Measurements from ENCODE around the gene LIF. TPM values are rescaled to one million over a fixed set of nuclear protein-coding genes. Genes with fewer than 3 reads are reported as not detected.

The LIF gene
- total and polyA plus RNA-seq, 2 donors (not counting 3 experiments of a cell fraction or from before 2014, with no cell fraction given), result 0.12 to 0.27 TPM

DNA sequence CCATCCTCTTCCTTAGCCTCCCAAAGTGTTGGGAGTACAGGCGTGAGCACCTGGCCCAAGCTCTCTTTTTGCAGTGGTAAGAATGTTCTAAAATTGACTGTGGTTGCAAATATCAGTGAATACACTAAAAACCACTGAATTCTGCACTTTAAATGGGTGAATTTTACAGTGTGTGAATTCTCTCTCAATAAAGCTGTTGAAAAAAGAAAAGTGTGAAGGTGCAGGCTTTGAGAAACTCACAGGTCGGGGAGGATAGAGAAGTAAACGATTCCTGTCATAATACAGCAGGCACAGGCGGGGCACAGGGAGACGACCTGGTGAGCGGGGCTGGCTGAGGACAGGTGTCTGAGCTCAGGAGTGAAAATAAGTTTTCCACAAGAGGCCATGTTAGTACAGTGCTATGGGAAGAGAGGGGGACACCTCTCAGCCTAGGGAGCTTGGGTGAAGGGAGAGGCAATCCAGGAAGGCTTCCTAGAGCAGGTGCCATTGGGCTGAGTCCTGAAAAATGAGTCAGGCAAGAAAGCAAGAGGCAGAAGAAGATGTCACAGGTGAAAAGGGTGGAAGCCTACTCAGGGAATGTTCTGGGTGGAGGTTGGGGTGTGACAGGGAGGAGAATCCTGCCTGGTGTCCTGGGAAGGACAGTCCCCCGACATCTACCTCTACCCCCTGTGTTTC is 26.1 kb downstream of the LIF start:
- intact Hi-C loops (cut with micrococcal nuclease), result no loop called here
- POLR2A ChIA-PET, result no interaction called here

DNA sequence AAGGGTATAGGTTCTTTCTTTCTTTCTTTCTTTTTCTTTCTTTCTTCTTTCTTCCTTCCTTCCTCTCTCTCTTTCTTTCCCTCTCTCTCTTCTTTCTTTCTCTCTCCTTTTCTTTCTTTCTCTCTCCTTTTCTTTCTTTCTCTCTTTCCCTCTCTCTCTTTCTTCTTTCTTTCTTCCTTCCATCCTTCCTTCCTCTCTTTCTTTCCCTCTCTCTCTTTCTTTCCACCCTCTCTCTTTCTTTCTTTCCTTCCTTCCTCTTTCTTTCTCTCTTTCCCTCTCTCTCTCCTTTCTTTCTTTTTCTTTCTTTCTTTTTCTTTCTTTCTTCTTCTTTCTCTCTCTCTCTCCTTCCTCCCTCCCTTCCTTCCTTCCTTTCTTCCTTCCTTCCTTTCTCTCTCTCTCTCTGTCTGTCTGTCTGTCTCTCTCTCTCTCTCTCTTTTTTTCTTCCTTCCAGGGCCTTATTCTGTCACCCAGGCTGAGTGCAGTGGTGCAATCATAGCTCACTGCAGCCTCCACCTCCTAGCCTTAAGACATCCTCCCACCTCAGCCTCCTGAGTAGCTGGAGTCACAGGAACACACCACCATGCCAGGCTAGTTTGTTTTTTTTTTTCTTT is 26.8 kb downstream of the LIF start:
- TF ChIP-seq MYC (IDR thresholded peaks at IDR 0.05; ENCODE audit: low read depth, low read length) (no peak), JUN (IDR thresholded peaks at IDR 0.05; ENCODE audit: borderline replicate concordance, insufficient read depth, insufficient read length, low read depth) (no peak), GATA2 (IDR thresholded peaks at IDR 0.05; ENCODE audit: insufficient read depth, insufficient read length, low read depth, low read length) (no peak), POLR2AphosphoS5 (IDR thresholded peaks at IDR 0.05; ENCODE audit: insufficient read depth, low read depth, low read length) (no peak), FOS (IDR thresholded peaks at IDR 0.05; ENCODE audit: borderline replicate concordance, insufficient read depth, low read length) (no peak), POLR2A (IDR thresholded peaks at IDR 0.05; ENCODE audit: low read depth, low read length) (no peak), EZH2 (IDR thresholded peaks at IDR 0.05; ENCODE audit: borderline replicate concordance, low read depth, low read length, severe bottlenecking) (no peak)
- TF ChIP-seq, protein P1, sequence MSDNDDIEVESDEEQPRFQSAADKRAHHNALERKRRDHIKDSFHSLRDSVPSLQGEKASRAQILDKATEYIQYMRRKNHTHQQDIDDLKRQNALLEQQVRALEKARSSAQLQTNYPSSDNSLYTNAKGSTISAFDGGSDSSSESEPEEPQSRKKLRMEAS (IDR thresholded peaks at IDR 0.05; ENCODE audit: insufficient read depth, insufficient read length), result no peak
- TF ChIP-seq, protein P2, sequence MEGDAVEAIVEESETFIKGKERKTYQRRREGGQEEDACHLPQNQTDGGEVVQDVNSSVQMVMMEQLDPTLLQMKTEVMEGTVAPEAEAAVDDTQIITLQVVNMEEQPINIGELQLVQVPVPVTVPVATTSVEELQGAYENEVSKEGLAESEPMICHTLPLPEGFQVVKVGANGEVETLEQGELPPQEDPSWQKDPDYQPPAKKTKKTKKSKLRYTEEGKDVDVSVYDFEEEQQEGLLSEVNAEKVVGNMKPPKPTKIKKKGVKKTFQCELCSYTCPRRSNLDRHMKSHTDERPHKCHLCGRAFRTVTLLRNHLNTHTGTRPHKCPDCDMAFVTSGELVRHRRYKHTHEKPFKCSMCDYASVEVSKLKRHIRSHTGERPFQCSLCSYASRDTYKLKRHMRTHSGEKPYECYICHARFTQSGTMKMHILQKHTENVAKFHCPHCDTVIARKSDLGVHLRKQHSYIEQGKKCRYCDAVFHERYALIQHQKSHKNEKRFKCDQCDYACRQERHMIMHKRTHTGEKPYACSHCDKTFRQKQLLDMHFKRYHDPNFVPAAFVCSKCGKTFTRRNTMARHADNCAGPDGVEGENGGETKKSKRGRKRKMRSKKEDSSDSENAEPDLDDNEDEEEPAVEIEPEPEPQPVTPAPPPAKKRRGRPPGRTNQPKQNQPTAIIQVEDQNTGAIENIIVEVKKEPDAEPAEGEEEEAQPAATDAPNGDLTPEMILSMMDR (IDR thresholded peaks at IDR 0.05; ENCODE audit: extremely low read depth in 1 of 2, insufficient read depth in 1 of 2, low read depth in 1 of 2, low read length in 2 of 2), result no peak

More for the DNA sequence above, 26.1 kb downstream of the LIF start:
- Histone ChIP-seq H3K4me2 (ENCODE audit: insufficient read depth, low read length) (no peak overlapping the region), H3K4me3 (replicated peaks in 1 of 3; ENCODE audit: insufficient read depth in 1 of 3, low read depth in 1 of 3, low read length in 3 of 3) (no peak overlapping the region), H3K27ac (ENCODE audit: insufficient read depth, low read depth, low read length) (no peak overlapping the region), H2AFZ (ENCODE audit: low read depth, low read length) (no peak overlapping the region), H3K9ac (replicated peaks; ENCODE audit: extremely low read depth, insufficient read depth, low read length) (no peak overlapping the region), H4K20me1 (replicated peaks; ENCODE audit: control insufficient read depth, extremely low read depth, insufficient read depth, low read length) (no peaks in the 10 kb centered on the region), H3K36me3 (ENCODE audit: control insufficient read depth in 2 of 2, extremely low read depth in 1 of 2, insufficient read depth in 2 of 2, low read length in 2 of 2) (no peaks in the 10 kb centered on the region), H3K79me2 (ENCODE audit: control insufficient read depth, insufficient read depth, low read length) (no peaks in the 10 kb centered on the region), H3K27me3 (ENCODE audit: control insufficient read depth in 2 of 2, insufficient read depth in 2 of 2, low read length in 2 of 2) (peaks cover 5 to 24% of the 10 kb centered on the region in 2 experiments), H3K9me3 (replicated peaks; ENCODE audit: control insufficient read depth, insufficient read depth, low read length) (no peaks in the 10 kb centered on the region), H3K4me1 (ENCODE audit: control insufficient read depth, extremely low read depth, insufficient read depth, low read length) (no peaks in the 10 kb centered on the region), H3K9me1 (replicated peaks; ENCODE audit: control insufficient read depth, extremely low read depth, insufficient read depth, low read length) (no peaks in the 10 kb centered on the region)
- BruUV-seq (replicated peaks), result no TSS peak
- FAIRE-seq, result no peak
- DNase-seq (ENCODE audit: low read depth, low spot score), result no peak
- dilution Hi-C loops (cut with MboI; ENCODE audit: extremely low pct_ligation_motif_present, low sequenced_read_pairs), result no loop called here
- TF ChIP-seq GATA2 (IDR thresholded peaks at IDR 0.05; ENCODE audit: insufficient read depth, insufficient read length, low read depth, low read length) (no peak), POLR2AphosphoS5 (IDR thresholded peaks at IDR 0.05; ENCODE audit: insufficient read depth, low read depth, low read length) (no peak)
- CTCF ChIA-PET, result interaction anchor here (0.5 to 1.1 kb wide), 3 partner anchors 10 to 991 kb away, joined by 3 to 4 read pairs (median 3); no protein-coding TSS in a partner anchor

More for the DNA sequence above, 26.8 kb downstream of the LIF start:
- Histone ChIP-seq H3K9me3 (replicated peaks; ENCODE audit: control insufficient read depth, insufficient read depth, low read length) (no peaks in the 10 kb centered on the region), H3K27ac (ENCODE audit: insufficient read depth, low read depth, low read length) (no peak overlapping the region), H3K27me3 (ENCODE audit: control insufficient read depth in 2 of 2, insufficient read depth in 2 of 2, low read length in 2 of 2) (peaks cover 1 to 27% of the 10 kb centered on the region in 2 experiments), H3K36me3 (ENCODE audit: control insufficient read depth in 2 of 2, extremely low read depth in 1 of 2, insufficient read depth in 2 of 2, low read length in 2 of 2) (no peaks in the 10 kb centered on the region), H3K9ac (replicated peaks; ENCODE audit: extremely low read depth, insufficient read depth, low read length) (no peak overlapping the region), H2AFZ (ENCODE audit: low read depth, low read length) (no peak overlapping the region), H4K20me1 (replicated peaks; ENCODE audit: control insufficient read depth, extremely low read depth, insufficient read depth, low read length) (no peaks in the 10 kb centered on the region), H3K4me2 (ENCODE audit: insufficient read depth, low read length) (no peak overlapping the region), H3K4me1 (ENCODE audit: control insufficient read depth, extremely low read depth, insufficient read depth, low read length) (no peaks in the 10 kb centered on the region), H3K4me3 (replicated peaks in 1 of 3; ENCODE audit: insufficient read depth in 1 of 3, low read depth in 1 of 3, low read length in 3 of 3) (no peak overlapping the region), H3K79me2 (ENCODE audit: control insufficient read depth, insufficient read depth, low read length) (no peaks in the 10 kb centered on the region), H3K9me1 (replicated peaks; ENCODE audit: control insufficient read depth, extremely low read depth, insufficient read depth, low read length) (no peaks in the 10 kb centered on the region)
- POLR2A ChIA-PET, result no interaction called here
- no peak for DNase-seq (ENCODE audit: low read depth, low spot score)
- intact Hi-C loops (cut with micrococcal nuclease), result no loop called here
- dilution Hi-C loops (cut with MboI; ENCODE audit: extremely low pct_ligation_motif_present, low sequenced_read_pairs), result no loop called here
- CTCF ChIA-PET, result interaction anchor here (1.0 to 1.1 kb wide), 2 partner anchors 11 kb away, joined by 3 to 4 read pairs; no protein-coding TSS in a partner anchor
- BruUV-seq (replicated peaks), result no TSS peak
- no peak for FAIRE-seq
